ENCODE results near the gene RARG. TPM values are rescaled to one million over a fixed set of nuclear protein-coding genes. Genes with fewer than 3 reads are reported as not detected.

Gene RARG
- total and polyA plus RNA-seq, 2 of the 4 experiments (the other 2 are of a cell fraction) = 7.9 to 30.9 TPM

- H3K27ac ChIP-seq (ENCODE audit: insufficient read depth, low read length) = no peak overlapping the region
- H2BK15ac ChIP-seq (ENCODE audit: low read depth, low read length) = no peak overlapping the region
- H3K79me1 ChIP-seq (ENCODE audit: low read depth in 1 of 2, low read length in 2 of 2) = peaks cover 27 to 39% of the 10 kb centered on the region in 2 experiments
- no peak overlapping the region for H3K56ac ChIP-seq (ENCODE audit: extremely low read depth, insufficient read depth, low read length)
- H3K4me3 ChIP-seq (ENCODE audit: insufficient read depth, low read depth, low read length) = no peak overlapping the region
- H4K5ac ChIP-seq (ENCODE audit: low read depth, low read length) = no peak overlapping the region
- no CpG with 5 or more reads among the region's 1 CpG for WGBS, 2 experiments (ENCODE audit: extremely low coverage in 2 of 2, insufficient read length in 1 of 2)
- POLR2A ChIA-PET (ENCODE audit: unreplicated experiment) = no interaction called here
- peaks cover 16% of the 10 kb centered on the region for H3K36me3 ChIP-seq (ENCODE audit: control insufficient read depth, insufficient read depth, low read length)
- no TSS peak for BruUV-seq (replicated peaks)
- no peak for TF ChIP-seq MAFK (IDR thresholded peaks at IDR 0.05; ENCODE audit: low read depth, low read length)
- no peak for TF ChIP-seq FOS (IDR thresholded peaks at IDR 0.05; ENCODE audit: low read depth, low read length)
- TF ChIP-seq RAD21 (IDR thresholded peaks at IDR 0.05; ENCODE audit: low read length) = no peak
- TF ChIP-seq, protein P1, sequence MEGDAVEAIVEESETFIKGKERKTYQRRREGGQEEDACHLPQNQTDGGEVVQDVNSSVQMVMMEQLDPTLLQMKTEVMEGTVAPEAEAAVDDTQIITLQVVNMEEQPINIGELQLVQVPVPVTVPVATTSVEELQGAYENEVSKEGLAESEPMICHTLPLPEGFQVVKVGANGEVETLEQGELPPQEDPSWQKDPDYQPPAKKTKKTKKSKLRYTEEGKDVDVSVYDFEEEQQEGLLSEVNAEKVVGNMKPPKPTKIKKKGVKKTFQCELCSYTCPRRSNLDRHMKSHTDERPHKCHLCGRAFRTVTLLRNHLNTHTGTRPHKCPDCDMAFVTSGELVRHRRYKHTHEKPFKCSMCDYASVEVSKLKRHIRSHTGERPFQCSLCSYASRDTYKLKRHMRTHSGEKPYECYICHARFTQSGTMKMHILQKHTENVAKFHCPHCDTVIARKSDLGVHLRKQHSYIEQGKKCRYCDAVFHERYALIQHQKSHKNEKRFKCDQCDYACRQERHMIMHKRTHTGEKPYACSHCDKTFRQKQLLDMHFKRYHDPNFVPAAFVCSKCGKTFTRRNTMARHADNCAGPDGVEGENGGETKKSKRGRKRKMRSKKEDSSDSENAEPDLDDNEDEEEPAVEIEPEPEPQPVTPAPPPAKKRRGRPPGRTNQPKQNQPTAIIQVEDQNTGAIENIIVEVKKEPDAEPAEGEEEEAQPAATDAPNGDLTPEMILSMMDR (conservative IDR thresholded peaks at IDR 0.05; ENCODE audit: low read depth, low read length) = no peak
- no peak for TF ChIP-seq MXI1 (IDR thresholded peaks at IDR 0.05; ENCODE audit: borderline replicate concordance, low read depth, low read length)
- no peak for TF ChIP-seq SMC3 (IDR thresholded peaks at IDR 0.05; ENCODE audit: low read depth, low read length)
- TF ChIP-seq BHLHE40 (IDR thresholded peaks at IDR 0.05; ENCODE audit: low read depth, low read length) = no peak
- no peak for TF ChIP-seq CEBPB (IDR thresholded peaks at IDR 0.05; ENCODE audit: low read depth, low read length)
- no peak for TF ChIP-seq RFX5 (IDR thresholded peaks at IDR 0.05; ENCODE audit: low read depth, low read length)
- no peak for TF ChIP-seq USF2 (IDR thresholded peaks at IDR 0.05; ENCODE audit: low read depth, low read length)
- TF ChIP-seq ELK1 (IDR thresholded peaks at IDR 0.05; ENCODE audit: borderline replicate concordance, low read depth, low read length) = no peak
- no peak for TF ChIP-seq CHD1 (IDR thresholded peaks at IDR 0.05; ENCODE audit: low read depth, low read length)
- no peak for TF ChIP-seq NFE2L2 (IDR thresholded peaks at IDR 0.05; ENCODE audit: low read depth, low read length)
- no peak for TF ChIP-seq POLR2A (IDR thresholded peaks at IDR 0.05; ENCODE audit: low read depth, low read length)
- TF ChIP-seq RCOR1 (IDR thresholded peaks at IDR 0.05; ENCODE audit: insufficient replicate concordance, low read length) = no peak
- no peak for TF ChIP-seq MAZ (IDR thresholded peaks at IDR 0.05; ENCODE audit: borderline replicate concordance, low read depth, low read length)
- no peaks in the 10 kb centered on the region; the same call in 1 of the 2 replicates for H4K20me1 ChIP-seq (ENCODE audit: insufficient read depth, low read length)
- dilution Hi-C loops (cut with HindIII; ENCODE audit: low sequenced_read_pairs, unreplicated experiment) (no loop called here), in situ Hi-C loops (cut with MboI; ENCODE audit: low sequenced_read_pairs) (no loop called here), intact Hi-C loops (cut with micrococcal nuclease) (no loop called here)
- no peak overlapping the region for H2AFZ ChIP-seq (replicated peaks; ENCODE audit: low read length, poor library complexity)
- no peak overlapping the region for H4K8ac ChIP-seq (ENCODE audit: low read depth in 2 of 2, low read length in 2 of 2)
- H3K4me1 ChIP-seq (ENCODE audit: control insufficient read depth, insufficient read depth, low read length) = peaks cover 11% of the 10 kb centered on the region
- ATAC-seq (ENCODE audit: low read depth) = no peak
- H4K91ac ChIP-seq (ENCODE audit: insufficient read depth, low read depth, low read length) = no peak overlapping the region
- no peak overlapping the region for H2BK5ac ChIP-seq (ENCODE audit: low read depth, low read length, poor library complexity, severe bottlenecking)
- H2AK9ac ChIP-seq (replicated peaks; ENCODE audit: low read depth, low read length, poor library complexity) = no peak overlapping the region
- peaks cover 19% of the 10 kb centered on the region for H3K9me1 ChIP-seq (ENCODE audit: insufficient read depth, low read length)
- no peak overlapping the region for H3K23ac ChIP-seq (ENCODE audit: low read depth, low read length)
- H3K9ac ChIP-seq (ENCODE audit: low read depth, low read length) = no peak overlapping the region
- no peak overlapping the region for H2BK20ac ChIP-seq (ENCODE audit: low read depth, low read length)
- no peaks in the 10 kb centered on the region for H3K27me3 ChIP-seq (ENCODE audit: control insufficient read depth, insufficient read depth, low read length)
- H3K14ac ChIP-seq (replicated peaks; ENCODE audit: low read depth, low read length) = no peak overlapping the region
- H2BK120ac ChIP-seq (ENCODE audit: low read depth, low read length) = no peak overlapping the region
- CTCF ChIA-PET = interaction anchor here (0.6 kb wide), 1 partner anchor 13 kb away, joined by 4 read pairs; the partner anchor contains the start of gene ESPL1
- H3K18ac ChIP-seq (ENCODE audit: low read depth, low read length) = no peak overlapping the region
- DNase-seq = no peak
- H3K4me2 ChIP-seq (ENCODE audit: low read depth, low read length) = no peak overlapping the region
- no peaks in the 10 kb centered on the region for H3K9me3 ChIP-seq (ENCODE audit: control insufficient read depth, insufficient read depth, low read length)
- no peak overlapping the region for H3K4ac ChIP-seq (ENCODE audit: low read depth, low read length)
- H2AK5ac ChIP-seq (ENCODE audit: low read depth, low read length) = no peak overlapping the region
These were observed 23.0 kb upstream of the RARG start for GRCh38 chr12:53254816-53255545.
